Erythroblast (primary cell): Measurements from ENCODE around the gene BFSP2.

Experiments
- GATA1 ChIP-seq: IDR thresholded peaks from 2 replicates; pipeline ENCODE4 v1.6.1; 2011; ENCODE audit warnings: low read depth, mild to moderate bottlenecking, control low read depth, low read length, moderate library complexity
- POLR2A ChIP-seq: IDR thresholded peaks from 2 replicates; pipeline ENCODE4 v1.6.1; 2011; ENCODE audit warnings: mild to moderate bottlenecking, low read length

DNA sequence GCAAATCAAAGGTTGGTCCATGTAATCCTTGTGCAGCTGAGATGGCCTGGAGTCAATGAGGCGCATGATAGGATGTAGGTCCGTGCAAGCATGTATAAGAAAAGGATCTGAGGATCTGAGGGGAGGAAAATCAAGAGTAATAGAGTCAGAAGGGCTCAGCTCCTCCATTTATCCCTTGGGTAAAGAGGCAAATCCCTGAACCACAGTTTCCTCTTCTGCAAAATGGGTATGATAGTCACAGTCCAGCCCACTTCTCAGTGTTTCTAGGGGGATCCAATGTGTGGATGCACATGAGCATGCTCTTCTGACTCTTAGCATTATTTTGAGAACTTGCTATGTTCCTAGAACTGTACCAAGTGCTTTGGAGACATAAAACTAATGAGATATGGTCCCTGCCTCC is 67.9 kb downstream of the BFSP2 start:
- TF ChIP-seq POLR2A: no peak
- TF ChIP-seq GATA1: no peak
